Measurements from ENCODE around the gene SYNPO2L.
"Not testable (repeated sequence)": the region's sequence is repeated elsewhere in the genome, so short reads cannot be mapped to it uniquely, and the experiment has no call there.

The SYNPO2L gene

GRCh38 chr10:73655990-73656298 is at the start of gene SYNPO2L:
TSS of gene SYNPO2L (minus strand) at chr10:73656029. CDS start at chr10:73655922, 107 bp downstream.
- DNase-seq = no peak

- not testable (repeated sequence) for DNase-seq
Measured at GRCh38 chr10:73703924-73704323, 48.1 kb upstream of the SYNPO2L start.

GRCh38 chr10:73698819-73699218 is 43.0 kb upstream of the SYNPO2L start:
- DNase-seq = not testable (repeated sequence)

DNA sequence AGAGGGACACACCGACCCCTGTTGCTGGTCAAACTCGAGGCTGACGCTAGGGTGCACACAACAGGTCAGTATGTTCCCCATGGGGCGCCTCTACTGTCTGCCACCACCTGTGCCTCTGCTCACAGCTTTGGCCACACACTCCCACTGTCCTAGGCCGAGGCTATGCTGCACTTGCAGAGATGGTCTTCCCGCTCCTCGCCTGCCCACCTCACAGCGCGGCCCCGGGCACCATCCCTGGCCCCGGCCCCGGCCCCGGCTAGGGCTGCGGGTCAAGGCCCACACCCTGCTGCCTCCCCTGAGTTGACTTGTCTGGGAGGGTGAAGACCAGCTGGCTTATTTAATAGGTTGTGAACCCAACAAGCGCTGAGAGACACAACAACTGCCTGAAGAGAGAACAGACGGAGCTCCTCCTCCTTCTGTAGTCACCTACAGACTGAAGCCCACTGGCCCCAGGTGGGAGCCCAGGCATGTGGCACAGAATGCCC is 41.9 kb upstream of the SYNPO2L start, which contains the start of gene AGAP5:
TSS of gene AGAP5 (minus strand) at position 435 of the 485 bp plus-strand sequence. CDS start at position 81, 354 bp downstream.
- DNase-seq = not testable (repeated sequence)

- DNase-seq = not testable (repeated sequence)
Measured at GRCh38 chr10:73695302-73695701, 39.5 kb upstream of the SYNPO2L start.

GRCh38 chr10:73690755-73691154 is 34.9 kb upstream of the SYNPO2L start:
- not testable (repeated sequence) for DNase-seq

GRCh38 chr10:73689596-73689995 is 33.8 kb upstream of the SYNPO2L start:
- DNase-seq = not testable (repeated sequence)

DNA sequence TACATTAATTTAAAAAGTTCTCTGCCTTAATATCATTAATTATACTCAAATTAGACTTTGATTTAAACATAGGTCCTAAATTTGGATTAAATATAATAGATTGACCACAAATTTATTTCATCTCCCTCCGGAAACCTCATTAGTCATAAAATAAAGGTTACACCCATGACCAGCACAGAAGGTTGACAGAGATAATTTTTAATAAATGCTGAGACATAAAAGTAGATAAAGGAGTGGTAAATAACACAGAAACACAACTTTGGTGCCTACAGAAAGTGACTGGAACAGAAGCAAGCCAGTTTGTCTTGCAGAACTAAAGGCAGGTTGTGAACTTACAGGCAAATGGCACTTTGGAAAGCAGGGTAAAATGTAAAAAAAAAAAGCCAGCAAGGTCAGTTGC is 31.8 kb upstream of the SYNPO2L start:
- DNase-seq = not testable (repeated sequence)

DNA sequence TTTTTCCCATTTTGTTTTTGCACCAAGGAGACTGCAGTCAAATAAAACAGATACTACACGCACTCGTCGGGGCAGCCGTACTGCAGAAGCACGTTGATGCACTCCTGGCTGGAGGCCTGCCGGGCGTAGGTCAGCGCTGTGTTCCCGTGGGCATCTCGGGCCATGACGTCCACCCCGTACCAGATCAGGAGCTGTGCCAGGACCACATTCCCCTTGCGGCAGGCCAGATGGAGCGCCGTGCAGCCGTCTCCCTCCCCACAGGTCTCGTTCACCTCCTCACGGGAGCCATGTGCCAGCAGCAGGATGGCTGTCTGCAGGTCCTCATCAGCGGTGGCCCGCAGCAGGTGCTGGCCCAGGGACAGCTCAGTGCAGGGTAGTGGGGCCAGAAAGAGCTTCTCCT is 18.7 kb upstream of the SYNPO2L start:
- not testable (repeated sequence) for DNase-seq

- DNase-seq = not testable (repeated sequence)
Measured at GRCh38 chr10:73668378-73668777, 12.5 kb upstream of the SYNPO2L start.

- DNase-seq = not testable (repeated sequence)
Measured at GRCh38 chr10:73666153-73666809, 10.5 kb upstream of the SYNPO2L start.

DNA sequence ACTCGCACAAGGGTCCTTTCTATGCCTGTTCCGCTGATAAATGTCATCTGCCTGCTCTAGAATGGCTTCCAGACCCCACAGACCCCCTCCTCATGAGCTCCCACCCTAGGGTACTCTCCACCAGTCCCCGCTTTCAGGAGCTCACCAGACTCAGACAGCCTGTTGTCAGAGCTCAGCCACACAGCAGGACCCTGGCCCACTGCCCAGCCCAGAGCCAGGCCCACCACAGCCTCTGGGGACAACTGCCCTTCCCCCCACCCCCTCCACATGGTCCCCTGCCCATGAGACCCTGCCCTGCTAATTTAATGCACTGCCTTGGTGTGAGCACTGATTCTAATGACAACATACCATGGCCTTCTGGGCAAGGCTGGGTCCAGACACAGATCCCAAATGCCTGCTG is 9.8 kb upstream of the SYNPO2L start:
- DNase-seq = not testable (repeated sequence)

DNA sequence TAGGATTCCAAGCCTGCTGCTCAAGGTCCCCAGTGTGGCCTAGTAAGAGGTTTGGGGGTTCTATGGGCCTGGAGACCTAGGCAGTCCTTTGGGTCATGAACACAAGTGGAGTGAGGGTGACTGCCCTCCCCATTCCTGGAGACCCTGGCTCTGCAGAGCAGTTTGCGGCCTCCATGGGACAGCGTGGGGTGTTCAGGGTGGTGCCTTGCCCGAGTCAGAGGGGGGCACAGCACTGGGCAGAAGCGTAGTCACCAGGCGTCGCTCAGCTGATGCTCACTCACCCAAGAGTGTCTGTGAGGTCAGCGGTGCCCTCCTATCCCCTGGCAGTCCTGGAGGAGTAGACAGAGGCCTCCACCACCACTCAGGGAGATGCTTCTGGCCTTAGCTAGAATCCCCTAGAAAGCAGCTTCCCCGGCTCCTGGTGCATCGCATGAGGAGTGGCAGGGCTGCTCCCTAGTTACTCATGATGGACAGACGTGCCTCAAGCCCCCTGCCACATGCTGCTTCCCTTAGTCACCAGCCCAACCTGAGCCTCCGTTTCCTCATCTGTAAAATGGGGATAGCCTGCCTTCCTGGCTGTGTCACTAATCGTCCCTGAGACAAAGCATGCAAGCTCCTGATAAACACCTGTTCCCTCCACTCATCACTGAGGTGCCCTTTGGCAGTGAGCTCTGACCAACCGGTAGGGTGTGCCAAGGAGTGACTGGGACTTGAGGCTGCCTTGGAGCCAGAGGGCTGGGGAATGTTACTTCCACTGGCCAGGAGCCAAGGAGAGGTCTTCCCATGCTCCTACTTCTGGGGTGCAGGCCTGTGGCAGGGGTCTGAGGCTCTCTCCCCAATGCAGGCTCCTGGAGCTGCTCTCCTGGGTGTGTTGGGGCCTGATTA is 8.6 kb upstream of the SYNPO2L start:
- DNase-seq = not testable (repeated sequence)

GRCh38 chr10:73663621-73664020 is 7.8 kb upstream of the SYNPO2L start:
- DNase-seq = not testable (repeated sequence)

GRCh38 chr10:73662705-73663104 is 6.9 kb upstream of the SYNPO2L start:
- not testable (repeated sequence) for DNase-seq

- DNase-seq = no peak
Measured at GRCh38 chr10:73655257-73655989, 406 bp downstream of the SYNPO2L start.

DNA sequence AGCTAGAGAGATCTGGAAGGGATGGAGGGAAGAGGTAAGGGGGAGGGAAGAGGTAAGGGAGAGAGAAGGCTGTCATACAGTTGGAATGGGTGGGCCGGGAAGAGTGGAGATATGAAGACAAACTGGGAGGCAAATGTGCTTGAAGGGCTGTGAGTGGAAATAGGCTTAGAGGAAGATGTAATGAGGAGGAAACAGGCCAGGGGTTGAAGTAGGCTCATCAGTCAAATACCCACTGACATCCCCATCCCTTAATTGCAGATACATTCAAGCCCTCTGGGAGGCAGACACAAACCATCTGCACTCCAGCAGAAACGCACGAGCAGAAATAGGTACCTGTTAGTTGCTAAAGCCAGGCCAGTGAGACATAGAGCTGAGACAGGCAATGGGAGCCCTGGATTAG is 2.1 kb downstream of the SYNPO2L start:
- DNase-seq = no peak

DNA sequence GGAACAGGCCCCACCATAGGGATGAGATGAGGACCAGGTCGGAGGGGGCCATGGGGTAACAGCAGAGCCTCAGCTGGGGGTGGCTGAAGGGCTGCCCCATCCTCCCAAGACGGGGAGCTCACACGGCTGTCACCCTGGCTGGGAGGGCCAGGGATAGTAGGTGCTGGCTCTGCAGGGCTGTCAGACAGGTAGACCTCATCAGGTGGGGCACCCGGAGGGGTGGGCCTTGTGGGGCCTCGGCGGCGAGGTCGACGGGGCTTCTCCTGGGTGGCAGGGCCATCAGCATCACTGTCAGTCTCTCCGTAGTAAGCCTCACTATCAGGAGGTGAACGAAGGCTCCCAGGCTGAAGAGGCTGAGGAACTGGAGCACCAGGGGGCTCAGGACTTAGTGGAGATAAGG is 2.6 kb downstream of the SYNPO2L start:
- DNase-seq = no peak

DNA sequence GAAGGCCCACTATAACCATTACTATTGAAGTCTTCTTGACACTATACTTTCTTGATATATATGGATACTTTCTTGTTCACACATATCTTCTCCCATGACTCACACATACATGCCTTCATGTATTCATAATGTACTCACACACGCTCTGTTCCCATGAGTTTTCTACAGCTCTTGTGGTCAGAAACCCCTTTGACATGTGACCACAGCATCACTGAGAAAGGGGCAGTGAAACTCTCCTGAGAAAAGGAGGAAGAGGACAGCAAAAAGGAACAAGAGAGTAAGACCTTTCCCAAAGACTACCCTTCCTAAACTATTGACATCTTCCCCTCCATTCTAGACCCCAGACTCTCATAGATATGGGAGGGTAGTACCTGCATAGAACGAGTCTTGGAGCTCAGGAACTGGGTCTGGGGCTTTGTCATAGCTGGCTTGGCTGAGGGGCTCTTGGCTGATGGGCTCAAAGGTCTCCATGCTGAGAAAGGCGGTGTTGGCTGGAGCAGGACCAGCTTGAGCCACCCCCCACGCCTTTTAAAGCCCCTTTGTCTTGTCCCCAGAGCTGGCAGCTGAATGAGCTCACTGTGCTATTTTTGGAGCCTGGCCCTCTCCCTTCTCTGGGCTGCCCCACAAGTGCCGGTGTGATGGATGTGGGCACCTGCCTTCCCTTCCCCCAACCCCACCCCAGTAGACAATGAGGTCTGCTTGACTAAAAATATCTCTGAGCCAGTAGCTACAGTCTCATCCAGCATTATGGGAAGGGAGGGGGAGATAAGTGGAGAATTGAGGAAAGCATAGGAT is 5.1 kb downstream of the SYNPO2L start:
- DNase-seq = no peak

- no peak for DNase-seq
Measured at GRCh38 chr10:73649876-73650536, 5.8 kb downstream of the SYNPO2L start.

DNA sequence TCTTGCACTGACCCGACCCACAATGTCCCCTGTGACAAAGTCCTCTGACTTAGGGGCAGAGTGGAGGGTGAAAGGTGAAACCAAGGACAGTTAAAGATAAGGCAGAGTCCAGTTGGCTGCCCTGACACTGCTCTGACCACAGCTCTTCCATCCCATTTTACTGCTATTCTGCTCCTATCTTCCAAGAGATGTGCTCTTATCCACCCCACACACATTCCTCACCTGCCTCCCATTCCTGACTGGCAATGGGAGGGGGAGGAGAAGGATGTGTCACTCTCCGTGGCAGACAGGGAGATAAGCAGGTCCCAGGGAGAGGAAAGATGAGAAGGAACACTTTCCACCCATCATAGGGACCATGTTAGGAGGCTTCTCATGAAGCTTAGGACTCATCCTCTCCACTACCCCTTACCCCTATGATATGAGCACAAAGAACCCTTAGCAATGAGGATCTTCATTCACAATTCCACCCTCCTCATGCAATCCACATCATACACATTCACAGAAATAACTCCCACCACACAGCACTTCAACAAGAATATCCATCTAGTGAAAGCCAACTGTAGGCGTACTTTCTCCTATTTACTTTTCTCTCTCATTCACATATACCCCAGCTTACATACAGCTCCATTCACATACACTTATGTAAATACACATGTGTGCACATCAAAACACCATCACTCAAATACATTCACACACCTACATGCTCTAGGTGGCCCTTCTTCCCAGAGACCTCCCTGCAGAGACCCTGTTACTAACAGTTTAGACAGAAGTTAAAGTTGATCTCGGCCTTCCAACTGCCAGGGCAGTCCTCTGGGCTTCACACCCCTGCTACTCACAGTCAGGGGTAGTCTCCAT is 6.6 kb downstream of the SYNPO2L start:
- DNase-seq = no peak

Measured in CD4-positive, alpha-beta T cell treated with Interferon alpha-2 for 1 hour (primary cell).